Type B pancreatic cell (in vitro differentiated cells): ENCODE measurements around the gene RGS9BP. TPM values are rescaled to one million over a fixed set of nuclear protein-coding genes. Genes with fewer than 3 reads are reported as not detected.
"Not testable (repeated sequence)": the region's sequence is repeated elsewhere in the genome, so short reads cannot be mapped to it uniquely, and the experiment has no call there.

Experiments
- DNase-seq: peaks from one replicate; pipeline ENCODE4 v3.0.0; 2021; ENCODE audit warnings: mixed read lengths; ENCODE audit not compliant: unreplicated experiment; ENCODE audit errors: extremely low spot score
- H3K27ac Mint-ChIP-seq: 2 replicates; pipeline ENCODE4 v1.8.0; 2021; ENCODE audit warnings: mild to moderate bottlenecking, mixed read lengths
- H3K27me3 Mint-ChIP-seq: 2 replicates; pipeline ENCODE4 v1.8.0; 2021; ENCODE audit warnings: mixed read lengths
- H3K36me3 Mint-ChIP-seq: 2 replicates; pipeline ENCODE4 v1.8.0; 2021; ENCODE audit warnings: mixed read lengths
- H3K4me1 Mint-ChIP-seq: one replicate; pipeline ENCODE4 v1.8.0; 2021; ENCODE audit warnings: mixed read lengths; ENCODE audit not compliant: unreplicated experiment
- H3K4me3 Mint-ChIP-seq: 2 replicates; pipeline ENCODE4 v1.8.0; 2021; ENCODE audit warnings: mild to moderate bottlenecking, mixed read lengths
- H3K9me3 Mint-ChIP-seq: 2 replicates; pipeline ENCODE4 v1.8.0; 2021; ENCODE audit warnings: mixed read lengths
- total RNA-seq: library from RNA; stranded (reverse); gene quantifications from 2 replicates; pipeline ENCODE4 v1.2.1, GENCODE V29; 2021; ENCODE audit warnings: low replicate concordance
- TF ChIP-seq, protein P1 (sequence below): fragments of 200-600 bp; sonication (generic); conservative IDR thresholded peaks from 2 replicates; pipeline ENCODE4 v1.5.0; 2021; ENCODE audit warnings: antibody characterized with exemption, mild to moderate bottlenecking

Gene RGS9BP
- total RNA-seq, 1 donor from 2014 or later, result 1.4 TPM

DNA sequence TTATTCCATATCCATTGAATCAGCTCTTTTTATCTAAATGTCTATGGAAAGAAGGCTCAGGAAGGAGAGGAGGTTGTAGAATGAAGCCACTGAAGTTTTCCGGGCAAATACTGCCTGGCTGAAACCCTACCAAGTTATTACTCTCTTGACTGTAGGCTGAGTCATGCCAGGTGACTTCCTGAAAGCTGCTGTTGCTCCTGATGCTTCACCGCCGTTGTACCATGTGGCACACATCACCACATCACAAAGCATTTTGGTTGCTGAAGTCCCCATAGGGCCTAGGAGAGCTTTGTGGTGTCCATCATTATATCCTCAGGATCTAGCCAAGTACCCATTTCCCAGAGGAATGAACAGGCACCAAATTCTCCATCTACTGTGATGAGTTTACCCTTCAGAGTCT, 32.8 kb downstream of the RGS9BP start:
- Mint-ChIP-seq H3K36me3 (peaks cover 33% of the 10 kb centered on the region), H3K4me1 (no peaks in the 10 kb centered on the region), H3K27ac (no peak overlapping the region), H3K4me3 (no peak overlapping the region), H3K9me3 (peaks cover 4% of the 10 kb centered on the region), H3K27me3 (no peaks in the 10 kb centered on the region)
- TF ChIP-seq, protein P1, sequence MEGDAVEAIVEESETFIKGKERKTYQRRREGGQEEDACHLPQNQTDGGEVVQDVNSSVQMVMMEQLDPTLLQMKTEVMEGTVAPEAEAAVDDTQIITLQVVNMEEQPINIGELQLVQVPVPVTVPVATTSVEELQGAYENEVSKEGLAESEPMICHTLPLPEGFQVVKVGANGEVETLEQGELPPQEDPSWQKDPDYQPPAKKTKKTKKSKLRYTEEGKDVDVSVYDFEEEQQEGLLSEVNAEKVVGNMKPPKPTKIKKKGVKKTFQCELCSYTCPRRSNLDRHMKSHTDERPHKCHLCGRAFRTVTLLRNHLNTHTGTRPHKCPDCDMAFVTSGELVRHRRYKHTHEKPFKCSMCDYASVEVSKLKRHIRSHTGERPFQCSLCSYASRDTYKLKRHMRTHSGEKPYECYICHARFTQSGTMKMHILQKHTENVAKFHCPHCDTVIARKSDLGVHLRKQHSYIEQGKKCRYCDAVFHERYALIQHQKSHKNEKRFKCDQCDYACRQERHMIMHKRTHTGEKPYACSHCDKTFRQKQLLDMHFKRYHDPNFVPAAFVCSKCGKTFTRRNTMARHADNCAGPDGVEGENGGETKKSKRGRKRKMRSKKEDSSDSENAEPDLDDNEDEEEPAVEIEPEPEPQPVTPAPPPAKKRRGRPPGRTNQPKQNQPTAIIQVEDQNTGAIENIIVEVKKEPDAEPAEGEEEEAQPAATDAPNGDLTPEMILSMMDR, result no peak
- DNase-seq, result no peak

DNA sequence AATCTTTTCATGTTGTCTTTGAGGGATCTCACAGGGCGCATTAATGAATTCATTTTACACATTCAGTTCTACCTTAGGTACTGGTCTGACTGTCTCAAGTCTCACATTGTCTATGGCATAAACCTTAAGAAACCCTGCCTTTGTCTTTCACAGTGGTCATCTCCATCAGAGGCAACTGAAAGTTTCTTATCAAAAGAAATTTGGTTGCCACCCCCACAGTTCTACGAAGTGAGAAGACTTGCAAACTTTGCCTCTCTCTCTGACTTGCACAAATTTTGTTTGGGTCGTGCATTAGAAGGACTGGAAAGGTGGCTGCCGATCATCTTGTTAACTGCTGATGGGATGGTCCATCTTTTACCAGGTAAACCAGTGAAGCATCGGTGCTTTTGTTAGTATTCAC, 33.4 kb downstream of the RGS9BP start:
- H3K27ac Mint-ChIP-seq, result no peak overlapping the region
- no peaks in the 10 kb centered on the region for H3K27me3 Mint-ChIP-seq
- TF ChIP-seq, protein P1, result no peak
- H3K4me3 Mint-ChIP-seq, result no peak overlapping the region
- peaks cover 29% of the 10 kb centered on the region for H3K36me3 Mint-ChIP-seq
- H3K4me1 Mint-ChIP-seq, result no peaks in the 10 kb centered on the region
- peaks cover 4% of the 10 kb centered on the region for H3K9me3 Mint-ChIP-seq
- no peak for DNase-seq

DNA sequence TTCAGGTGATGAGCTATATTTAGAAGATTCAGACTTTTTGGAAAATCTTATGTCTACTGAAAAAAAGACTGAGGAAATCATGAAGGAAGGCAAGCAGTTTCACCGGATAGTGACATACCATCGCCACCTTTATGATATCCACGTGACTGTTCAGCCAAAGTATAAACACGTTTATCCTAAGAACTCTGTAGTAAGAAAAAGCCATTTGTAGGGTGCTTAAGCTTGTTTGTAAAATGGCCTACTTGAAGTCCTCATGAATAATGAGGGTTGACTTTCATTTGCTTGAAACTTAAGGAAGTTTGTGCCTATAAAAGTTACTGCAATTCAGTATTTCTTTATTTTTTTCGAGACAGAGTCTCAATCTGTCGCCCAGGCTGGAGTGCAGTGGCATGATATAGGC, 36.1 kb downstream of the RGS9BP start:
- H3K27me3 Mint-ChIP-seq, result no peaks in the 10 kb centered on the region
- no peaks in the 10 kb centered on the region for H3K9me3 Mint-ChIP-seq
- peaks cover 20% of the 10 kb centered on the region for H3K36me3 Mint-ChIP-seq
- H3K27ac Mint-ChIP-seq, result no peak overlapping the region
- no peak for DNase-seq
- H3K4me3 Mint-ChIP-seq, result no peak overlapping the region
- H3K4me1 Mint-ChIP-seq, result no peaks in the 10 kb centered on the region
- TF ChIP-seq, protein P1, result no peak

DNA sequence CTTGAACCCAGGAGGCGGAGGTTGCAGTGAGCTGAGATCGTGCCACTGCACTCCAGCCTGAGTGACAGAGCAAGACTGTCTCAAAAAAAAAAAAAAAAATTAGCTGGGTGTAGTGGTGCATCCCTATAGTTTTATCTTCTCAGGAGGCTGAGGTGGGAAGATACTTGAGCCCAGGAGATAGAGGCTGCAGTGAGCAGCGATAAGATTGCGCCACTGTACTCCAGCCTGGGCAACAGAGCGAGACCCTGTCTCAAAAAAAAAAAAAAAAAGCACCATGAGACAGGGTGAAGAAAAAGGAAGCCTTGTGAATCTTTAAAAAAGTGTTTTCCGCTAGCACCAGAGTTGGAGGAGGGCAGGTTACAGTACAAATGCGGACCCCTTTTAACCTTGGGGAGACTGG, 40.6 kb downstream of the RGS9BP start:
- H3K27ac Mint-ChIP-seq, H3K27me3 Mint-ChIP-seq, DNase-seq, H3K9me3 Mint-ChIP-seq, H3K4me1 Mint-ChIP-seq, H3K4me3 Mint-ChIP-seq: not testable (repeated sequence)
- H3K36me3 Mint-ChIP-seq, result peaks cover 12% of the 10 kb centered on the region

DNA sequence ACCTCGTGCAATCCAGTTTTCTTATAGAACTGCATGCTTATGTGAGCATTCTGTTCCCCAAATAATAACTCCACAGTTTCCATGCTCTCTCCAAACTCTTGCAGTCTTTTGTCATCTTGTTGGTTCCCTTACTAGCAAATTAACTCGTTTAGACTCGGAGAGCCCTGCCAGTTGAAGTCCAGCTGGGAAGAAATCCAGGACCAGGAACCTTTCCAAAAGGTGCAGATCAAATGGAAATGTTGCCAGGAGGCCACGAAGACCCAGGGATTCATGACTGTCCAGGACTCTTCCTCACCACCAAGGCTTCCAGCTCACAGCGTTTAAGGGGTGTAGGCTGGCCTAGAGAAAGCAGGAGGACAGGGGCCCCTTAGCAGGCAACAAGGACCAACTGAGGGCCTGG, 41.8 kb downstream of the RGS9BP start:
- TF ChIP-seq, protein P1, result no peak
- Mint-ChIP-seq H3K4me1 (peaks cover 6% of the 10 kb centered on the region), H3K9me3 (peaks cover 4% of the 10 kb centered on the region), H3K27me3 (no peaks in the 10 kb centered on the region), H3K27ac (no peak overlapping the region), H3K4me3 (no peak overlapping the region), H3K36me3 (peaks cover 11% of the 10 kb centered on the region)
- DNase-seq, result no peak

DNA sequence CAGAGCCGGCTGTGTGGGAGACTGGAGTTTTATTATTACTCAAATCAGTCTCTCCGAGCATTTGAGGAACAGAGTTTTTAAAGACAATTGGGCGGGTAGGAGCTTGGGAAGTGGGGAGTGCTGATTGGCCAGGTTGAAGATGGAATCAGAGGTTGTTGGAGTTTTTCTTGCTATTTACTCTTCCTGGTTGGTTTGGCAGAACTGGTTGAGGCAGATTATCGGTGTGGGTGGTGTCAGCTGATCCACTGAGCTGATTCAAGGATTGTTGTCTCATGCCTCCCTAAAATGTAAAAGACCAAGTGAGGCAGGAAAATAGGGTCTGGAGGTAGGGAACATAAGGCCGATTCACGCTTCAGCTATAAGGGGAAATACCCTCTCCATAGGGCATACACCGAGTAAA, 42.6 kb downstream of the RGS9BP start:
- Mint-ChIP-seq H3K9me3 (peaks cover 4% of the 10 kb centered on the region), H3K4me3 (peak overlapping the region; percentile 52), H3K4me1 (peaks cover 6% of the 10 kb centered on the region), H3K36me3 (peaks cover 8% of the 10 kb centered on the region), H3K27ac (peak overlapping the region; percentile 76), H3K27me3 (no peaks in the 10 kb centered on the region)
- no peak for DNase-seq
- TF ChIP-seq, protein P1, result no peak
